Adrenal gland (tissue), 5 donors: ENCODE measurements around the gene DDRGK1.

ENCODE experiments used
- CTCF ChIP-seq, 6 experiments: fragments of 450-650 bp in 4 of 6; fragments of 200-600 bp in 2 of 6; sonication (generic) in 1 of 6; IDR thresholded peaks; 1 replicate in 5 of 6; 2 replicates in 1 of 6; pipeline versions ENCODE4 v1.5.1 to v1.8.0; 2016 to 2021; ENCODE audit warnings: antibody characterized with exemption in 6 of 6, mild to moderate bottlenecking in 2 of 6, moderate library complexity in 1 of 6
- POLR2A ChIP-seq, 2 donors: fragments of 450-650 bp; IDR thresholded peaks; one replicate each; pipeline ENCODE4 v1.6.1; 2017; ENCODE audit warnings: antibody characterized with exemption in 2 of 2, mild to moderate bottlenecking in 2 of 2, moderate library complexity in 1 of 2
- donor health status: DM: no; HTN: no; CAD: no.

GRCh38 chr20:3203315-3204123, 963 bp downstream of the DDRGK1 start:
- TF ChIP-seq POLR2A (IDR thresholded peaks at IDR 0.05), result no peak
- TF ChIP-seq CTCF (IDR thresholded peaks at IDR 0.05), result no peak
